ENCODE results near the gene ZPR1. TPM values are rescaled to one million over a fixed set of nuclear protein-coding genes. Genes with fewer than 3 reads are reported as not detected.

Gene ZPR1
- total RNA-seq, 3 donors from 2014 or later, result 28.5 to 34.6 (median 33.4) TPM

GRCh38 chr11:116825434-116825833 is 37.6 kb upstream of the ZPR1 start:
- TF ChIP-seq, protein P1, sequence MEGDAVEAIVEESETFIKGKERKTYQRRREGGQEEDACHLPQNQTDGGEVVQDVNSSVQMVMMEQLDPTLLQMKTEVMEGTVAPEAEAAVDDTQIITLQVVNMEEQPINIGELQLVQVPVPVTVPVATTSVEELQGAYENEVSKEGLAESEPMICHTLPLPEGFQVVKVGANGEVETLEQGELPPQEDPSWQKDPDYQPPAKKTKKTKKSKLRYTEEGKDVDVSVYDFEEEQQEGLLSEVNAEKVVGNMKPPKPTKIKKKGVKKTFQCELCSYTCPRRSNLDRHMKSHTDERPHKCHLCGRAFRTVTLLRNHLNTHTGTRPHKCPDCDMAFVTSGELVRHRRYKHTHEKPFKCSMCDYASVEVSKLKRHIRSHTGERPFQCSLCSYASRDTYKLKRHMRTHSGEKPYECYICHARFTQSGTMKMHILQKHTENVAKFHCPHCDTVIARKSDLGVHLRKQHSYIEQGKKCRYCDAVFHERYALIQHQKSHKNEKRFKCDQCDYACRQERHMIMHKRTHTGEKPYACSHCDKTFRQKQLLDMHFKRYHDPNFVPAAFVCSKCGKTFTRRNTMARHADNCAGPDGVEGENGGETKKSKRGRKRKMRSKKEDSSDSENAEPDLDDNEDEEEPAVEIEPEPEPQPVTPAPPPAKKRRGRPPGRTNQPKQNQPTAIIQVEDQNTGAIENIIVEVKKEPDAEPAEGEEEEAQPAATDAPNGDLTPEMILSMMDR (IDR thresholded peaks at IDR 0.05), result no peak
- H3K4me1 ChIP-seq (ENCODE audit: low read depth), result no peaks in the 10 kb centered on the region
- ATAC-seq, result no peak

GRCh38 chr11:116823031-116823843 is 35.4 kb upstream of the ZPR1 start, which contains the start of gene APOA4:
Gene APOA4, minus strand, starts transcription at chr11:116823304. Its CDS starts 113 bp downstream, at chr11:116823191.
- Histone ChIP-seq H3K9me3 (no peaks in the 10 kb centered on the region), H3K4me3 (no peak within 1 kb of the TSS), H3K36me3 (ENCODE audit: low read depth) (no peaks in the 10 kb centered on the region), H3K4me1 (ENCODE audit: low read depth) (no peaks in the 10 kb centered on the region)
- TF ChIP-seq, protein P1 (IDR thresholded peaks at IDR 0.05), result no peak
- intact Hi-C loops (cut with DNase I, micrococcal nuclease), result no loop called here
- ATAC-seq (no peak), DNase-seq (no peak)

More at GRCh38 chr11:116825434-116825833, 37.6 kb upstream of the ZPR1 start:
- DNase-seq, result no peak
- no peak overlapping the region for H3K4me3 ChIP-seq
- H3K9me3 ChIP-seq, result no peaks in the 10 kb centered on the region
- intact Hi-C loops (cut with DNase I, micrococcal nuclease), result no loop called here
- H3K36me3 ChIP-seq (ENCODE audit: low read depth), result no peaks in the 10 kb centered on the region

- no peak overlapping the region for H3K4me3 ChIP-seq
Measured at GRCh38 chr11:116822575-116822974, 34.8 kb upstream of the ZPR1 start.

GRCh38 chr11:116821050-116821918 is 33.5 kb upstream of the ZPR1 start:
- DNase-seq, result no peak
- Histone ChIP-seq H3K4me1 (ENCODE audit: low read depth) (no peaks in the 10 kb centered on the region), H3K36me3 (ENCODE audit: low read depth) (no peaks in the 10 kb centered on the region), H3K4me3 (no peak overlapping the region), H3K9me3 (no peaks in the 10 kb centered on the region)
- intact Hi-C loops (cut with DNase I, micrococcal nuclease), result no loop called here
- TF ChIP-seq, protein P1 (IDR thresholded peaks at IDR 0.05), result no peak
- no peak for ATAC-seq

More at GRCh38 chr11:116822575-116822974, 34.8 kb upstream of the ZPR1 start:
- ATAC-seq, result no peak
- Histone ChIP-seq H3K36me3 (ENCODE audit: low read depth) (no peaks in the 10 kb centered on the region), H3K4me1 (ENCODE audit: low read depth) (no peaks in the 10 kb centered on the region), H3K9me3 (no peaks in the 10 kb centered on the region)
- intact Hi-C loops (cut with DNase I, micrococcal nuclease), result no loop called here
- no peak for DNase-seq
- TF ChIP-seq, protein P1 (IDR thresholded peaks at IDR 0.05), result no peak

DNA sequence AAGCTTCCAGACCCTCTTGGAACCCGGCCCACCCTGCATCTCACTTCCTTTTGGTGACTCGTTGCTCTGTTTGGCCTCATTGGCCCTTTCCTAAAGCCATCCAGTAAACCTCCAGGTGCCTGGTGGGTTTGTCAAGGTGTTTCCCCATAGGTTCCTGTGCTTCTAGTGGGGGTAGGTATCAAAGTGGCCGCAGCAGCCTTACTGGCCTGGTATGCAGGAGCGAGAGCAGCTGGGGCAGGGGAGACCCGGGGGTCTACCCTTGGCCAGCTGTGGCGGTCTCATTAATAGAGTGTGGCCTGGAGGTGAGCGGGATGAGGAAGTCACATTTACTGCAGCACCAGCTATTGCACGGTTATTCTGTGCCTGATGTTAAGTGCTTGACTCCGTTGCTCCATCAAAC is 31.2 kb upstream of the ZPR1 start:
- Histone ChIP-seq H3K36me3 (ENCODE audit: low read depth) (no peaks in the 10 kb centered on the region), H3K9me3 (no peaks in the 10 kb centered on the region), H3K4me3 (no peak overlapping the region), H3K4me1 (ENCODE audit: low read depth) (no peaks in the 10 kb centered on the region)
- intact Hi-C loops (cut with DNase I, micrococcal nuclease), result no loop called here
- ATAC-seq (no peak), DNase-seq (no peak)
- TF ChIP-seq, protein P1 (IDR thresholded peaks at IDR 0.05), result no peak

Data from mucosa of descending colon (tissue), 3 donors.